Neuronal stem cell (in vitro differentiated cells): Measurements from ENCODE around the gene RUVBL1.

Experiments used
- DNase-seq: peaks from one replicate; pipeline ENCODE4 v3.0.0-alpha.2; 2013; ENCODE audit warnings: low spot score
- H2AFZ ChIP-seq: one replicate; pipeline ENCODE4 v1.6.1; 2013; ENCODE audit warnings: mild to moderate bottlenecking, low read length, inconsistent platforms
- H2AK5ac ChIP-seq: 2 replicates; pipeline ENCODE4 v1.6.1; 2013; ENCODE audit warnings: low read depth, mild to moderate bottlenecking, inconsistent platforms, low read length, moderate library complexity, mixed read lengths
- H2BK120ac ChIP-seq: 2 replicates; pipeline ENCODE4 v1.6.1; 2013; ENCODE audit warnings: low read depth, mild to moderate bottlenecking, inconsistent platforms, low read length, moderate library complexity, mixed read lengths
- H2BK12ac ChIP-seq: one replicate; pipeline ENCODE4 v1.6.1; 2013; ENCODE audit warnings: low read length, inconsistent platforms
- H2BK15ac ChIP-seq: 2 replicates; pipeline ENCODE4 v1.6.1; 2013; ENCODE audit warnings: mild to moderate bottlenecking, low read length, inconsistent platforms, mixed read lengths
- H2BK5ac ChIP-seq: one replicate; pipeline ENCODE4 v1.6.1; 2013; ENCODE audit warnings: inconsistent platforms, mild to moderate bottlenecking, low read length, moderate library complexity
- H3K14ac ChIP-seq: one replicate; pipeline ENCODE4 v1.6.1; 2013; ENCODE audit warnings: low read length, inconsistent platforms
- H3K18ac ChIP-seq: 2 replicates; pipeline ENCODE4 v1.6.1; 2013; ENCODE audit warnings: low read length, inconsistent platforms
- H3K23ac ChIP-seq: 2 replicates; pipeline ENCODE4 v1.6.1; 2013; ENCODE audit warnings: low read depth, mild to moderate bottlenecking, mixed read lengths, low read length, inconsistent platforms; ENCODE audit not compliant: poor library complexity
- H3K27ac ChIP-seq: replicated peaks from 3 replicates; pipeline ENCODE4 v1.5.1; 2013; ENCODE audit warnings: low read length, inconsistent platforms
- H3K27me3 ChIP-seq, 3 experiments: 2 replicates each; pipeline ENCODE4 v1.6.1; 2013; ENCODE audit warnings: low read length in 3 of 3, mild to moderate bottlenecking in 2 of 3, inconsistent platforms in 1 of 3, low read depth in 1 of 3, mixed read lengths in 1 of 3, moderate library complexity in 1 of 3; ENCODE audit not compliant: control insufficient read depth in 3 of 3, insufficient read depth in 3 of 3
- H3K36me3 ChIP-seq, 2 donors: replicated peaks in 1 of 2; 2 replicates each; pipeline ENCODE4 v1.6.1; 2013; ENCODE audit warnings: low read length in 2 of 2; ENCODE audit not compliant: control insufficient read depth in 2 of 2, insufficient read depth in 2 of 2
- H3K4ac ChIP-seq: 2 replicates; pipeline ENCODE4 v1.6.1; 2013; ENCODE audit warnings: inconsistent platforms, mild to moderate bottlenecking, low read length, moderate library complexity
- H3K4me1 ChIP-seq, 2 donors: 1 replicate in 1 of 2; 2 replicates in 1 of 2; pipeline ENCODE4 v1.6.1; 2013; ENCODE audit warnings: low read length in 2 of 2, low read depth in 1 of 2; ENCODE audit not compliant: control insufficient read depth in 2 of 2, insufficient read depth in 1 of 2
- H3K4me2 ChIP-seq: one replicate; pipeline ENCODE4 v1.6.1; 2013; ENCODE audit warnings: mild to moderate bottlenecking, low read length, inconsistent platforms; ENCODE audit not compliant: insufficient read depth, poor library complexity, severe bottlenecking
- H3K4me3 ChIP-seq, 2 donors: 2 replicates each; pipeline ENCODE4 v1.5.1; 2013; ENCODE audit warnings: low read length in 2 of 2, mild to moderate bottlenecking in 2 of 2, inconsistent platforms in 1 of 2, moderate library complexity in 1 of 2
- H3K79me1 ChIP-seq: one replicate; pipeline ENCODE4 v1.6.1; 2013; ENCODE audit warnings: low read depth, mild to moderate bottlenecking, inconsistent platforms, low read length, moderate library complexity
- H3K9ac ChIP-seq: one replicate; pipeline ENCODE4 v1.6.1; 2013; ENCODE audit warnings: mild to moderate bottlenecking, low read depth, low read length, inconsistent platforms; ENCODE audit not compliant: poor library complexity
- H3K9me3 ChIP-seq, 2 donors: replicated peaks in 1 of 2; 2 replicates each; pipeline versions ENCODE3 to v1.6.1; 2013; ENCODE audit warnings: low read length in 2 of 2, mild to moderate bottlenecking in 2 of 2, inconsistent platforms in 1 of 2, low read depth in 1 of 2, mixed read lengths in 1 of 2, moderate library complexity in 1 of 2; ENCODE audit not compliant: control insufficient read depth in 2 of 2, insufficient read depth in 1 of 2
- H4K8ac ChIP-seq: one replicate; pipeline ENCODE4 v1.6.1; 2013; ENCODE audit warnings: low read depth, mild to moderate bottlenecking, inconsistent platforms, low read length, moderate library complexity
- H4K91ac ChIP-seq: one replicate; pipeline ENCODE4 v1.6.1; 2013; ENCODE audit warnings: low read length, low read depth, mild to moderate bottlenecking, inconsistent platforms; ENCODE audit not compliant: poor library complexity
- WGBS, 2 donors: extraction: QIAGEN DNeasy Blood & Tissue Kit; methylation state at CpG; one replicate each; pipeline ENCODE4 v1.1.7; 2013; ENCODE audit warnings: missing lambda C conversion rate in 2 of 2, mixed read lengths in 1 of 2; ENCODE audit not compliant: insufficient read length in 2 of 2, insufficient replicate concordance in 1 of 2; ENCODE audit errors: extremely low coverage in 2 of 2; 5-methylcytosine and 5-hydroxymethylcytosine counted together

RUVBL1 gene

DNA sequence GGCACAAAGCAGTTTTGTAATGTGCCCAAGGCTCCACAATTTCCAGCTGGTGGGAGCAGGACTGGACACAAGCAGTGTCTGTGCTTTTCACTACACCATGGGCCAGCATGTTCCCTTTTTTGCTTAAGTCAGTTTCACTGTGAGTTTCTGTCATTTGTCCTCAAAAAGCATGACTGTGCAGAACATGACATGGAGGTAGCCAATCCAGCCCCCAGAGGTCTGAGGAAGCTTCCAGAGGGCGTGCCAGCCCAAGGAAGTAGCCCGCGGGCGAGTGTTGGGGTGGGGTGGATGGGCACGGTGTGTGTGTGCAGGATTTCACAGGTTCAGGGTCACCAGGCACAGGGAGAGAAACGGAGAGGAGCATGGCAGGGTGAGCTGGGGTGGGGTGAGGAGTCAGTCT lies 21.7 kb upstream of the RUVBL1 start:
- Histone ChIP-seq H2AFZ (no peak overlapping the region), H4K91ac (no peak overlapping the region), H2BK120ac (no peak overlapping the region), H3K18ac (no peak overlapping the region), H3K4me3 (no peak overlapping the region), H2BK15ac (no peak overlapping the region), H3K79me1 (no peaks in the 10 kb centered on the region), H2BK5ac (no peak overlapping the region), H2BK12ac (no peak overlapping the region), H2AK5ac (peak overlapping the region; percentile 11), H3K36me3 (no peaks in the 10 kb centered on the region), H3K9ac (no peak overlapping the region), H3K14ac (no peak overlapping the region), H3K27ac (no peak overlapping the region), H3K4me2 (no peak overlapping the region), H3K27me3 (peaks cover 0 to 8% (median 0%) of the 10 kb centered on the region in 3 experiments), H4K8ac (no peak overlapping the region), H3K4ac (no peak overlapping the region), H3K9me3 (peaks cover 0 to 4% of the 10 kb centered on the region in 2 donors), H3K4me1 (no peaks in the 10 kb centered on the region), H3K23ac (no peak overlapping the region)
- WGBS, 2 donors = no CpG with 5 or more reads among the region's 6 CpGs
- DNase-seq = no peak

DNA sequence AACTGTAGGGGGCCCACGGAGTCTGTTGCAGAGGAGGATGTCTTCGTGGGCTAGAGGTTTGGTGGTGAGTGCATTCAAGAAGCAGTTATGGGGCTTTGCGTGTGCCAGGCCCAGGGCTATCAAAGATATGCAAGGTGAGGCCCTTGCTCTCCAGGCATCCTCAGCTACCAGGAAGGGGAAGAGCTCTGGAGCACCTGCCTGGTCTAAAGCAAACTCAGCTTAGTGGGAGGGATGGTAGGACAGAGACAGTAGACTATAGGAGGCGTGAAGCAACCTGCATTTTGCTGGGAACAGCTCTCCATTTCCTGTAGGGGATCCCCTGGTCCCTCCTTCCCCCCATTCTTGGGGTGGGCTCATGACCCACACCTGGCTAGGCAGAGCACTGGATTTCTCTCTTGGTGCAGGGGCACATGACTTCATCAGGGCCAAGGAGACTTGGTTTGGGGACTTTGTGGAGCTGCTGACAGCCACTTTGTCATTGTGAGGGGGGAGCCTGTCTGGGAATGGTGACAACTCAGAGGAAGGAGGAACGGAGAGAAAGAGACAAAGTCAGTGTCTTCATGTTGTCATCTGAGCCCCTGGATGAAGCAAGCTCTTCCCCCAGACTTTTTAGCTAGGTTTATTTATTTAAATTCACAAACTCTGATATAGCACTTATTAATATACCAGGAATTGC lies 21.0 kb upstream of the RUVBL1 start:
- no peak overlapping the region for H3K27ac ChIP-seq
- H3K9me3 ChIP-seq = peaks cover 0 to 4% of the 10 kb centered on the region in 2 donors
- no peak overlapping the region for H2AFZ ChIP-seq
- no peak overlapping the region for H2BK15ac ChIP-seq
- no peak overlapping the region for H3K14ac ChIP-seq
- H2BK120ac ChIP-seq = no peak overlapping the region
- no peak overlapping the region for H3K4me3 ChIP-seq
- H3K27me3 ChIP-seq = peaks cover 0 to 9% (median 0%) of the 10 kb centered on the region in 3 experiments
- H3K4me1 ChIP-seq = no peaks in the 10 kb centered on the region
- H3K23ac ChIP-seq = no peak overlapping the region
- H3K18ac ChIP-seq = no peak overlapping the region
- no peak overlapping the region for H2BK5ac ChIP-seq
- no peaks in the 10 kb centered on the region for H3K36me3 ChIP-seq
- H3K79me1 ChIP-seq = no peaks in the 10 kb centered on the region
- no peak overlapping the region for H4K91ac ChIP-seq
- H2AK5ac ChIP-seq = no peak overlapping the region
- WGBS, 2 donors = no CpG with 5 or more reads among the region's 5 CpGs
- DNase-seq = no peak
- H3K9ac ChIP-seq = no peak overlapping the region
- H3K4me2 ChIP-seq = no peak overlapping the region
- no peak overlapping the region for H2BK12ac ChIP-seq
- H3K4ac ChIP-seq = no peak overlapping the region
- no peak overlapping the region for H4K8ac ChIP-seq

DNA sequence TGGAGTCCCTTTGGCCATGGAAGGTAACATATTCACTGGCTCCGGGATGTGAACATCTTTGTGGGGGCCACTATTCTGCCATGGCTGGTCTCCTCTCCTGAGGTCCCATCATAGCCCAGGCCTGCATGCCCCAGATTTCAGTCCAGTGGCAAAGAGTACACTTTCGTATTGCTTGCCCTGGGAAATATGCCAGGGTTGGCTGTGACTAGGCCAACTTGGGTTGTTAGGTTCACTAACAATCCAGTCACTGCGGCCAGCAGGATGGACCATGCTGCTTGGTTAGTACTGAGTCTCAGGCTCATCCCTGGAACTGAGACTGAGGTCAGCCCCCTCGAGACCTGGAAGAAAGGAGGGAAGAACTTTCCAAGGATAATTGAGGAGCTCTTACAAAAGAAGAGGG lies 19.9 kb upstream of the RUVBL1 start:
- no peak overlapping the region for H3K27ac ChIP-seq
- no peak overlapping the region for H3K14ac ChIP-seq
- no peak overlapping the region for H3K4ac ChIP-seq
- DNase-seq = no peak
- no peak overlapping the region for H3K4me3 ChIP-seq
- H2BK120ac ChIP-seq = no peak overlapping the region
- no peak overlapping the region for H4K91ac ChIP-seq
- no peak overlapping the region for H2AFZ ChIP-seq
- H4K8ac ChIP-seq = no peak overlapping the region
- H3K9me3 ChIP-seq = peaks cover 0 to 4% of the 10 kb centered on the region in 2 donors
- no peak overlapping the region for H3K18ac ChIP-seq
- H2BK12ac ChIP-seq = no peak overlapping the region
- H2AK5ac ChIP-seq = no peak overlapping the region
- no peaks in the 10 kb centered on the region for H3K36me3 ChIP-seq
- no peaks in the 10 kb centered on the region for H3K4me1 ChIP-seq
- H3K27me3 ChIP-seq = peaks cover 0 to 9% (median 0%) of the 10 kb centered on the region in 3 experiments
- WGBS, 2 donors = no CpG with 5 or more reads among the region's 4 CpGs
- no peak overlapping the region for H3K4me2 ChIP-seq
- no peak overlapping the region for H2BK15ac ChIP-seq
- no peak overlapping the region for H3K23ac ChIP-seq
- no peaks in the 10 kb centered on the region for H3K79me1 ChIP-seq
- no peak overlapping the region for H3K9ac ChIP-seq
- no peak overlapping the region for H2BK5ac ChIP-seq

DNA sequence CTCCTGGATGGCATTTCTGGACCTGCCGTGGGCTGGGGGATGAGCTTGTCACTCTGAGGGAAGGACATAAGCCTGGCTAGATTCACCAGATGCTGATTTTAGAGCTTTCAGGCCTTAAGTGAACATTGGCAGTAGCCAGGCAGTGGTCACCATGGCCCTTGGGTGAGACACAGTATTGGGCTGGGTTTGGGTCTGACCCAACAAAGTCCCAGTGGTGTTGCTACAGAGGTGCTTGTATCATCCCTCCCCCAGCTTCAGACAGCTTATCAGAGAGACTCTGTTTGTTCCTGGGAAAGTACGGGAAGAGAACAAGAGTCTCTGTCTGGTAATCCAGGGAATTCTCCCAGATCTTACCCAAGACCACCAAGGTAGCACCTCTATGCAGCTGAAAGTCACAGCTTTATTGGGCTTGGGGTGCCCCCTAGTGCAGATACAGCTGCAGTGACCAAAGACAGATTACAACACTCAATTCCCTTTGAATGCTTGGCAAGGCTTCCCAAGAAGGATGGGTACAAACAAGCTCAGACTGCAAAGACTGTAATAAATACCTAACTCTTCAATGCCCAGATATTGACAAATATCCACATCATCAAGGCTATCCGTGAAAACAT lies 9.8 kb upstream of the RUVBL1 start:
- Histone ChIP-seq H2BK5ac (no peak overlapping the region), H4K8ac (no peak overlapping the region), H3K23ac (no peak overlapping the region), H2BK12ac (no peak overlapping the region), H3K27ac (no peak overlapping the region), H3K4me1 (no peaks in the 10 kb centered on the region), H3K27me3 (peaks cover 0 to 8% (median 0%) of the 10 kb centered on the region in 3 experiments), H3K14ac (no peak overlapping the region), H3K4ac (no peak overlapping the region), H3K4me2 (no peak overlapping the region), H3K9me3 (no peaks in the 10 kb centered on the region), H2BK15ac (no peak overlapping the region), H2BK120ac (no peak overlapping the region), H3K18ac (no peak overlapping the region), H4K91ac (no peak overlapping the region), H3K9ac (no peak overlapping the region), H3K36me3 (no peaks in the 10 kb centered on the region), H2AK5ac (no peak overlapping the region), H3K4me3 (no peak overlapping the region), H2AFZ (no peak overlapping the region), H3K79me1 (no peaks in the 10 kb centered on the region)
- WGBS, 2 donors = no CpG with 5 or more reads among the region's 3 CpGs
- peak; percentile 29 for DNase-seq
